ENCODE measurements around the gene NBAS. TPM values are rescaled to one million over a fixed set of nuclear protein-coding genes. Genes with fewer than 3 reads are reported as not detected.
"Not testable (repeated sequence)": the region's sequence is repeated elsewhere in the genome, so short reads cannot be mapped to it uniquely, and the experiment has no call there.

The NBAS gene
- total and polyA plus RNA-seq, 2 donors (not counting 1 experiment from before 2014, with no cell fraction given) = 27.0 to 124 TPM

DNA sequence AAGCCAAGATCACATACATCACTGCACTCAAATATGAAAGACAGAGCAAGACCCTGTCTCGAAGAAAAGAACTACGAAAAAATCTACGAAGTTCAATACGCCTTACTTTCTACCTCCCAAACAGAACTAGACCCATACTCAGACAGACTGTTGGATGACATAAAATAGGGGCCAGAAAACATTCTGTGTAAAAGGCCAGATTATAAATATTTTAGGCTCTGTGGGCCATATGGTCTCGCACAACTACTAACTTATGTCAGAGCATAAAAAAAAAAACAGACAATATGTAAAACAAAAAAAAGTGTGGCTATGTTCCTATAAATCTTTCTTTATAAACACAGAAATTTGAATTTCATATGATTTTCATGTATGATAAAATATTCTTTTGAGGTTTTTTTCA, 40.8 kb downstream of the NBAS start:
- H3K79me2 ChIP-seq (ENCODE audit: control insufficient read depth, insufficient read depth, low read length) = no peaks in the 10 kb centered on the region
- H3K9ac ChIP-seq (ENCODE audit: insufficient read depth, low read length) = no peak overlapping the region
- no peaks in the 10 kb centered on the region for H3K9me3 ChIP-seq (ENCODE audit: control insufficient read depth, insufficient read depth, low read depth, low read length)
- no peak for DNase-seq (ENCODE audit: low read depth in 2 of 2)
- no peak overlapping the region for H2AFZ ChIP-seq (ENCODE audit: low read length)
- TF ChIP-seq, protein P1, sequence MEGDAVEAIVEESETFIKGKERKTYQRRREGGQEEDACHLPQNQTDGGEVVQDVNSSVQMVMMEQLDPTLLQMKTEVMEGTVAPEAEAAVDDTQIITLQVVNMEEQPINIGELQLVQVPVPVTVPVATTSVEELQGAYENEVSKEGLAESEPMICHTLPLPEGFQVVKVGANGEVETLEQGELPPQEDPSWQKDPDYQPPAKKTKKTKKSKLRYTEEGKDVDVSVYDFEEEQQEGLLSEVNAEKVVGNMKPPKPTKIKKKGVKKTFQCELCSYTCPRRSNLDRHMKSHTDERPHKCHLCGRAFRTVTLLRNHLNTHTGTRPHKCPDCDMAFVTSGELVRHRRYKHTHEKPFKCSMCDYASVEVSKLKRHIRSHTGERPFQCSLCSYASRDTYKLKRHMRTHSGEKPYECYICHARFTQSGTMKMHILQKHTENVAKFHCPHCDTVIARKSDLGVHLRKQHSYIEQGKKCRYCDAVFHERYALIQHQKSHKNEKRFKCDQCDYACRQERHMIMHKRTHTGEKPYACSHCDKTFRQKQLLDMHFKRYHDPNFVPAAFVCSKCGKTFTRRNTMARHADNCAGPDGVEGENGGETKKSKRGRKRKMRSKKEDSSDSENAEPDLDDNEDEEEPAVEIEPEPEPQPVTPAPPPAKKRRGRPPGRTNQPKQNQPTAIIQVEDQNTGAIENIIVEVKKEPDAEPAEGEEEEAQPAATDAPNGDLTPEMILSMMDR (conservative IDR thresholded peaks at IDR 0.05 in 1 of 2, IDR thresholded peaks at IDR 0.05 in 1 of 2; ENCODE audit: low read depth in 1 of 2, low read length in 2 of 2) = no peak
- TF ChIP-seq EZH2 (IDR thresholded peaks at IDR 0.05; ENCODE audit: low read length, missing control alignments) = no peak
- H4K20me1 ChIP-seq (ENCODE audit: control insufficient read depth, extremely low read depth, insufficient read depth, low read length) = no peaks in the 10 kb centered on the region
- H3K27ac ChIP-seq (ENCODE audit: insufficient read depth, low read length) = no peak overlapping the region
- H3K4me3 ChIP-seq (replicated peaks in 1 of 4; ENCODE audit: control extremely low read depth in 1 of 4, insufficient read depth in 1 of 4, low read depth in 3 of 4, low read length in 4 of 4) = no peak overlapping the region
- no peaks in the 10 kb centered on the region for H3K27me3 ChIP-seq (ENCODE audit: control insufficient read depth, insufficient read depth, low read length)
- H3K4me1 ChIP-seq (ENCODE audit: control insufficient read depth, extremely low read depth, insufficient read depth, low read length) = no peaks in the 10 kb centered on the region
- no peak overlapping the region for H3K4me2 ChIP-seq (ENCODE audit: extremely low read depth, insufficient read depth, low read length)
- H3K36me3 ChIP-seq (ENCODE audit: control insufficient read depth, insufficient read depth, low read length) = no peaks in the 10 kb centered on the region

- not testable (repeated sequence) for H4K20me1 ChIP-seq (ENCODE audit: control insufficient read depth, extremely low read depth, insufficient read depth, low read length); H3K4me1 ChIP-seq (ENCODE audit: control insufficient read depth, extremely low read depth, insufficient read depth, low read length); H3K9ac ChIP-seq (ENCODE audit: insufficient read depth, low read length); H3K27ac ChIP-seq (ENCODE audit: insufficient read depth, low read length); H3K9me3 ChIP-seq (ENCODE audit: control insufficient read depth, insufficient read depth, low read depth, low read length); DNase-seq (ENCODE audit: low read depth in 2 of 2); H3K36me3 ChIP-seq (ENCODE audit: control insufficient read depth, insufficient read depth, low read length); H3K27me3 ChIP-seq (ENCODE audit: control insufficient read depth, insufficient read depth, low read length); H3K4me3 ChIP-seq (replicated peaks in 1 of 4; ENCODE audit: control extremely low read depth in 1 of 4, insufficient read depth in 1 of 4, low read depth in 3 of 4, low read length in 4 of 4); H2AFZ ChIP-seq (ENCODE audit: low read length); H3K4me2 ChIP-seq (ENCODE audit: extremely low read depth, insufficient read depth, low read length); H3K79me2 ChIP-seq (ENCODE audit: control insufficient read depth, insufficient read depth, low read length)
Observed at GRCh38 chr2:15518759-15519158, 42.4 kb downstream of the NBAS start.

- DNase-seq (ENCODE audit: low read depth in 2 of 2) = no peak
- no peak overlapping the region for H3K9ac ChIP-seq (ENCODE audit: insufficient read depth, low read length)
- TF ChIP-seq, protein P1 (conservative IDR thresholded peaks at IDR 0.05 in 1 of 2, IDR thresholded peaks at IDR 0.05 in 1 of 2; ENCODE audit: low read depth in 1 of 2, low read length in 2 of 2) = no peak
- TF ChIP-seq EZH2 (IDR thresholded peaks at IDR 0.05; ENCODE audit: low read length, missing control alignments) = no peak
Observed at GRCh38 chr2:15517793-15518192, 43.3 kb downstream of the NBAS start.

More at GRCh38 chr2:15517793-15518192, 43.3 kb downstream of the NBAS start:
- Histone ChIP-seq H3K4me2 (ENCODE audit: extremely low read depth, insufficient read depth, low read length) (no peak overlapping the region), H3K27ac (ENCODE audit: insufficient read depth, low read length) (no peak overlapping the region), H2AFZ (ENCODE audit: low read length) (no peak overlapping the region), H3K36me3 (ENCODE audit: control insufficient read depth, insufficient read depth, low read length) (peaks cover 2% of the 10 kb centered on the region), H3K79me2 (ENCODE audit: control insufficient read depth, insufficient read depth, low read length) (no peaks in the 10 kb centered on the region), H4K20me1 (ENCODE audit: control insufficient read depth, extremely low read depth, insufficient read depth, low read length) (no peaks in the 10 kb centered on the region), H3K4me1 (ENCODE audit: control insufficient read depth, extremely low read depth, insufficient read depth, low read length) (no peaks in the 10 kb centered on the region), H3K4me3 (replicated peaks in 1 of 4; ENCODE audit: control extremely low read depth in 1 of 4, insufficient read depth in 1 of 4, low read depth in 3 of 4, low read length in 4 of 4) (no peak overlapping the region), H3K27me3 (ENCODE audit: control insufficient read depth, insufficient read depth, low read length) (no peaks in the 10 kb centered on the region), H3K9me3 (ENCODE audit: control insufficient read depth, insufficient read depth, low read depth, low read length) (no peaks in the 10 kb centered on the region)
